H7 (cell line): ENCODE measurements around the gene ZMYM2. TPM values are rescaled to one million over a fixed set of nuclear protein-coding genes. Genes with fewer than 3 reads are reported as not detected.

Source experiments
- DNase-seq: peaks from one replicate; pipeline ENCODE4 v3.0.0; 2012
- H3K27me3 ChIP-seq: 2 replicates; pipeline ENCODE4 v1.6.0; 2011; ENCODE audit warnings: mild to moderate bottlenecking, low read length; ENCODE audit not compliant: control insufficient read depth, insufficient read depth
- H3K36me3 ChIP-seq: replicated peaks from 2 replicates; pipeline ENCODE4 v1.5.1; 2011; ENCODE audit warnings: low read length; ENCODE audit not compliant: control insufficient read depth, insufficient read depth
- H3K4me3 ChIP-seq: 2 replicates; pipeline ENCODE4 v1.5.1; 2011; ENCODE audit warnings: low read depth, mild to moderate bottlenecking, control low read depth, low read length, moderate library complexity; ENCODE audit not compliant: insufficient read depth
- total RNA-seq: library from RNA; depleted of rRNA; stranded (reverse); fragments of >200 nt; shearing (Covaris generic); gene quantifications from 2 replicates; pipeline ENCODE4 v1.2.3, GENCODE V29; 2014

Gene ZMYM2
- total RNA-seq, 1 experiment from 2014 or later: 91.9 TPM

DNA sequence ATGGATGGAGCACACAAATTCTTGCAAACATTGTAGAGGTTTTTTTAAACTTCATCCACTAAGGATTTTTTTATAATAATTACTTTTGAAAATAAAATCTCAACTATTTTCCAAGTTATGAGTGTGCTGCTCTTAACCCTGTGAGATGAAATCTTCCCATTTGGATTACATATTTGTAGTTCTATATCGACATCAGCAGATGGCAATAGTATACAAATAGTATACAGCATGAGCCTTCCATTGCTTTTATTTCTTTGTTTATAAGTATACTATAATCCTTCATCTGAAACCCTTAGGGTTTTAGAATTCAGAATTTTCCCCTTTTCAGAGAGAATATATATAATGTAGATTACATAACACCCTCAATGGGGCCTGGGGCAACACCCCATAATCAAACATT lies 131.8 kb downstream of the ZMYM2 start:
- H3K27me3 ChIP-seq: no peaks in the 10 kb centered on the region
- DNase-seq: no peak
- peaks cover 2% of the 10 kb centered on the region for H3K36me3 ChIP-seq
- no peak overlapping the region for H3K4me3 ChIP-seq

DNA sequence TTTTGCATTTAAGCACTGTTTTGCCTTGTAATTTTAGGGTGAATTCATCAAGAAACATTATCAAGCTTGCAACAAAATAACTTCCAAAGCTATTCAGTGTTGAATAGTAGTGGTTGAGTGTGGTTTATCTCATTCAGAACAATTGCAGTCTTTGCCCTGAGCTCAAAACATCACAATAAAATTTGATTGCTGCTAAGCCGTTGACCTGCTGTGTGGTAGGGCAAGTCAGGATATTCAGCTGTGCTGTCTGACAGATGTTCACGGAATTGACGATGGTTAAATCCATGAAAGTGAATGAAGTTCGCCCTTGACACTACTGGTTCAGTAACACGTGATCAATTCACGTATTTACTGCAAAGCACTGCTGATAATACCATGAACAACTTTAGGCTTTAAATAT lies 135.4 kb downstream of the ZMYM2 start:
- no peaks in the 10 kb centered on the region for H3K27me3 ChIP-seq
- H3K4me3 ChIP-seq: no peak overlapping the region
- no peak for DNase-seq
- H3K36me3 ChIP-seq: no peaks in the 10 kb centered on the region

DNA sequence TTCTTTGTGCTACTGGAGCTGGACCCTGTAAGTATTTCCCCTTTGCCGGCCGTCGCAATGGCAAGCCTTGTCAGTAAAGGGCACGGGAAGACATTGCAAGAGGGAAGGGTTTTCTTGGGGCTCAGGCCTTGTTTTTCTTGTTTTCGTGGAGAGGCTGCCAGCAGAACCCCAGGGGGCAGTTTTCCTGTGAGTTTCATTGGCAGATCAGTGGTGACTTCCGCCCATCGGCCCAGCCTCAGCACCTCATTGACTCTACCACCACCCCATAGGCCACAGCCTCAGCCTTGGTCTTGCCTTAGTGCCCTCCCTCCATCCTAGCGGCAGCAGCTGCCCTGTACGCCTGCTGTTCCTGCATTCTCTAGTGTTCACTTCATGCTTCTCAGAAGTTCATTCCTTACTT lies 140.8 kb downstream of the ZMYM2 start:
- peak; percentile 82 for DNase-seq
- H3K36me3 ChIP-seq: no peaks in the 10 kb centered on the region
- no peaks in the 10 kb centered on the region for H3K27me3 ChIP-seq
- no peak overlapping the region for H3K4me3 ChIP-seq

DNA sequence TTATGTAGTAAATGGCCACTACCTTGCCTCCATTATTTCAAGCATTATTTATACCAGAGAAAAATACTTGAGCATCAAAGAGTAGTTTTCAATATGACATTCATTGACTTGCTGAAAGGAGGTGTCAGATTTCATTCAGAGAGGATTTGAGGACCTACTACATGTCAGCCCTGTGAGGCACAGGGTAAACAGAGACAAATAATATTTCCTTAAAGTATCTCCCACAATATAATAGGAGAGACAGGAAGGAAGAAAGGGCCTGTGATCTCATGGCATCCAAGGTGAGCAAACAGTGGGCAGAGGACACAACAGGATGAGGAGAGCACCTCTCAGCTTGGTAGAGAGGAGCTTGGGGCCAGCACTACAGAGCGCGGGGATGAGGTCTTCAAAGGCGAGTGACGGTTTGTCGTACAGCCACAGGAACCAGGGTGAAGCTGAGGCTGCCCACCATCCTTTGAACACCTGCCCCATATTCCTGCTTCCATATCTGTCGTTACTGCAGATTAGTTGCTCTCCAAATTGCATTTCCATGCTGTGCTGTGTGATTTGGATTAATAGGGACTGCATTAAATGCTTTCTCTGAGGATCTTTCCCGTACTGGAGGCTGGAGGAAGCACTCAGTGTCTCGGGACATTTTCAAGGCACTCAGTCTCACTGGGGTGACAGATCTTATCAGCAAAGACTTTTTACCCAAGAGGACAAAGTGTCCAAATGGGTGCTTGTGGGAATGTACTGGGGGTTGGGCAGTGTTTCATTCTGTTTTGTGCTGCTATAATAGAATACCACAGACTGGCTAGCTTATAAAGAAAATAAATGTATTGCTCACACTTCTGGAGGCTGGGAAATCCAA lies 143.2 kb downstream of the ZMYM2 start:
- Histone ChIP-seq H3K36me3 (no peaks in the 10 kb centered on the region), H3K27me3 (no peaks in the 10 kb centered on the region), H3K4me3 (no peak overlapping the region)
- peak; percentile 9 for DNase-seq

DNA sequence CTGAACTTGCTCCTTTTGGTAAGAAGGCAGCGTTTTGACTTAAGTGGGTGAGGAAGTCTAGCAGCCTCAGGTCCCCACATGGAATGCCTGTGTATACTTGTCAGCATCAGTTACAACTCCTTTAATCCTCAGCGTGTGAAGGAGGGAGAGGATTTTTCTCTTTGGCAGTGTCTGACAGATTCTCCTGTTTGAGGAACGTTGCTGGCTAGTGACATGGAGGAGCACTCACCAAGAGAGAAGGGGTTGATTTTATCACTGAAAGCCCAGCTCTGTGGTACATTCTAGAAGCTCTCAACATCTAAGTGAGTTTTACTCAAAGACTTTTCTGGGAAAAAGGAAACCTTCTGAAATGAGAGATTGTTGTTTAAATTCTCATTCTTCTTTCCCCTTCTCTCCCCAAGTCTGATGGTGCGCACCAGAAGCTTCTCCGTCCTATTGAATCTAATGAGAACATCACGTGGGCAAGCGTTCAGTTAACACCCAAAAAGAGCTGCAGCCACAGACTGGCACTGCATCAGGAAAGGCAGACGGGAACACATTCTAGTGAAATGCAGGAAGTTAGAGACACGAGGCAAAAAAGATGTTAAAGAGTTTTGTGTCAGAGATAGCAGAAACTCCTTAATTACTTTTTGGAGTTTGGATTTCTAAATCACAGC lies 144.1 kb downstream of the ZMYM2 start:
- no peak for DNase-seq
- no peaks in the 10 kb centered on the region for H3K27me3 ChIP-seq
- no peaks in the 10 kb centered on the region for H3K36me3 ChIP-seq
- no peak overlapping the region for H3K4me3 ChIP-seq

DNA sequence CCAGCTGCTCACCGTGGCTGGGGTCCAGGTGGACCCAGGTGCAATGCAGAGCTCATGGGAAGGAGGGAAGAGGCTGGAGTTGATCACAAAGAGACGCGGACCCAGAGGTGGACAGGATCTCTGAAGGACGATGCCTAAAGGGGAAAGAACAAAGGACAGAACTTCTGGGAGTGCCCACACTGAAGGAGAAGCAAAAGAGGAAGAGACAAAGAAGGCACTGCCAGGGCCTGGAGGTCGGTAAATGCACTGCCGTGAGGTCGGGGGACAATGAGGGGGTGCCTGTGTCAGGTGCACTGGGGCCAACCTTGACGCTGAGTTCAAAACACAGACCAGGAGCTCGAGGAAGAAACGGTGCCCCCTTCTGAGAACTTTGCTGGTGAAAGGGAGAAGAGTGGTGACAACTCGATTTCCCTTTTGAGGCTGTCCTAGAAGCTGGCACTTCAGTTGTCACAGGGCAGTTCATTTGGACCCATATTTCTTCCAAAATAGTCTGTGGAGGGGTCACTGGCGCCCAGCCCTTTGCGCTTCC lies 146.7 kb downstream of the ZMYM2 start:
- Histone ChIP-seq H3K4me3 (no peak overlapping the region), H3K27me3 (no peaks in the 10 kb centered on the region), H3K36me3 (no peaks in the 10 kb centered on the region)
- DNase-seq: peak; percentile 8

DNA sequence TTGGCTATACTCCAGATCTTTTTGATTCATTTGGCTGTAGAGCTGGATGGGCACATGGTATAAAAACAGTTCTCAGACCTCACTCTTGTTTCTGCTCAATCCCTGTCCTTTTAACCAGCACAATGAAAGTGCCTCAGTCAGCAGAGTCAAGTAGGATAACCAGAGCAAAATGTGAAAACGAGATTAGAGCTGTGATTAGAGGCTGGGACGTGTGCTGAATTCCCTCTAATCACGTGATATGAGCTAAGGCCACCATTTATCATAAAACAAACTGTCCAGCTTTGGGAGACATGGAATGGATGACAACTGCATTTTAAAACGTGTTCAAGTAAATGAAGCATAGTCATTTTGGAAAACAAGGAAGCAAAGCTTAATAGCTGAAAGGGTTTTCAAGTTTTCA lies 148.2 kb downstream of the ZMYM2 start:
- H3K4me3 ChIP-seq: no peak overlapping the region
- no peaks in the 10 kb centered on the region for H3K36me3 ChIP-seq
- peak; percentile 21 for DNase-seq
- H3K27me3 ChIP-seq: no peaks in the 10 kb centered on the region

DNA sequence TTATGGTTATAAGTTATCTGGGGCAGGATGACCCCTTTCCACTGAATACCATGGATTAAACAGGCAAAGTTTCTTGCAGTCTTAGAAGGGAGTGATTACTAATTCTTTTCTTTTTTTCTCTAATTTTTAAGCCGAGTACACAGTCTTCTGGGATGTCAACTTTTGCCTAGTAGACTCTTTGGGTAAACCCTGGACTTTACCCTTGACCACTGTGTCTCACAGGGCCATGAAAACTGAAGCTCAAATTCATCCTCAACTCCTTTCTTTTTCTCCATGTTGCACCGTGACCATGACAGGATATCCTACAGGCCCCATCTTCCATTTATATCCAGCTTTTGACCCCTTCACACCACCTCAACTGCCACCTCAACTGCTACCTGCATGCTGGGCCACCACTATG lies 150.5 kb downstream of the ZMYM2 start:
- DNase-seq: no peak
- H3K4me3 ChIP-seq: no peak overlapping the region
- H3K27me3 ChIP-seq: no peaks in the 10 kb centered on the region
- H3K36me3 ChIP-seq: no peaks in the 10 kb centered on the region

DNA sequence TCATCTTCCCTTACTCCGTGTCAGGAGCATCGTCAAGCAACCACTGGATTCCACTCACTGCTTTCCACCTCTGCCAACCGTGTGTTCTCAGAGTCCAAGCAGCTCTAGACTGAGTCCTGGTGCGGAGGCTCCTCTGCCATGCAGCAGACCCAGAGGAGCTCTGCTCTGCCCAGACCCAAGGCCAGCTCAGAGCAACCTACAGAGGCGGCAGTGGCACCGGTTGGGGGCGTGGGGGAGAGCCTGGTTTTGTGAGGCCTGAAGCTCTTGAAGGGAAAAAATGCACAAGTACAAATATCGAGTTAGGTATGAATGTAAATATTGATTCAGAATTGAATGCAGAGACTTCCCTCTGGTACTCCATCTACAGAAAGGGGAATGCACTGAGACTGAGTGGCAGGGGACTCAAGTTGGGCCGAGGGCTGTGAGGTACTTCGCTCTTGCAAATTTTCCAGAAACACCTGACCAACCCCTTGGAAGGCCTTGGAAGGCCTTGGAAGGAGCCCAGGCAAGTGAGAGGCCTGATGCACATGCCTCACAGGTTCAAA lies 155.6 kb downstream of the ZMYM2 start:
- no peak for DNase-seq

DNA sequence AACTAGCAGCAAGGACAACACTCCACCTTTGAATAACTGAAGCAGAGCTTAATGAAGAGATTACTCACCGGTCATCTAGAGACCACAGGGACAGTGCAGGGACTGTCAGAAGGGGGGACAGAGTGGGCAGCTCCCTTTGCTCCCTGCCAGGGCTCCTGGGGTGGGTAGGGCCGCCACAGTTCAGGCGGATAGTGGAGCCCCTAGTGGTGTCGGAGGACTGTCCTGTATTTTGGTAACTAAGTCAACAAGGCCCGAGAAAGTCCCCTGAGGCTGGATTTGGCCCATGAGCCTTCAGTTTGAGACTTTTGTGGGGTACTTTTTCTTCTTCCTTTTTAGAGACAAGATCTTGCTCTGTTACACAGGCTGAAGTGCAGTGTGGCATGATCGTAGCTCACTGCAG lies 157.7 kb downstream of the ZMYM2 start:
- no peak overlapping the region for H3K4me3 ChIP-seq
- peak; percentile 58 for DNase-seq
- peaks cover 3% of the 10 kb centered on the region; the same call in 1 of the 2 replicates for H3K27me3 ChIP-seq
- no peaks in the 10 kb centered on the region for H3K36me3 ChIP-seq

More for the DNA sequence above, 155.6 kb downstream of the ZMYM2 start:
- H3K36me3 ChIP-seq: no peaks in the 10 kb centered on the region
- peaks cover 3% of the 10 kb centered on the region; the same call in 1 of the 2 replicates for H3K27me3 ChIP-seq
- no peak overlapping the region for H3K4me3 ChIP-seq

DNA sequence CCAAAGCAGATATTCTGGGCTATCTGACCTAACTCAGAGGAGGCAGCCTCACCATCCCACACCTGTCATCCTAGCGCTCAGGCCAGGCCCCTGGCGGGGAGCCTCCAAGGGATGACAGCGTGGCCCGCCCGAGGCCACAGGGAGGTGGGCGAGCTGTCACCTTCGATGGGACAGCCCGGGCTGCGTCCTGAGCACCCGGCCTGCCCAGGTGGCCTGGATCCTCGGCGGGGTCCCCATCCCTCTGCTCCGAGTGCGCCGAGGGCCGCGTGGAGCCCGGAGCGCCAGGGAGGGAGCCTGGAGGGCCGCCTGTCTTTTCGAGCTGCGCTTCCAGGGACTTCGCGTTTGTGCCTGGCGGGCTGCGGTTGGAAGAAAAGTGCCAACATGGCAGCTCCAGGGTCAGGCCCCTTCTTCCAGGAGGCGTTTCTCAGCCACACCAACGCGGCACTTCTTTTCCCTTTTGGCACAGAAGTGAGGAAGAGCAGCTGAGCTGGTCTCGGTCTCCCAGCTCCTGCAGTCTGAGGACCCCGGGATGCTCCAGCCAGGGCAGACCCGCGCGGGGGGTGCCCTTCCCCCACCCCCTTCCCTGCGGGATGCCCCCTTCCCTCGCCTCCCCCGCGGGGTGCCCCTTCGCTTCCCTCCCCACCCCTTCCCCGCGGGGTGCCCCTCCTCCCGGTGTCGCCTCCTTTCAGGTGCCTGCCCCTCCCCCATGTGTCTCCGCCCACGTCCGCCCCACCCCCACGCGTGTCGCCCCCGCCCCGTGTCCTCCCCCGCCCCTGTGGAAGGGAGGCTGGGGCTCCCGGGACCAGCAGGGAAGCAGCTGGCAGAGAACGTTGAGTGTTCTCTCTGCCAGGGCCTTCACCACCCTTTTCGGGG lies 160.0 kb downstream of the ZMYM2 start:
- Histone ChIP-seq H3K4me3 (peak overlapping the region; percentile 65), H3K27me3 (peaks cover 3% of the 10 kb centered on the region; the same call in 1 of the 2 replicates), H3K36me3 (no peaks in the 10 kb centered on the region)
- DNase-seq: peak; percentile 80

DNA sequence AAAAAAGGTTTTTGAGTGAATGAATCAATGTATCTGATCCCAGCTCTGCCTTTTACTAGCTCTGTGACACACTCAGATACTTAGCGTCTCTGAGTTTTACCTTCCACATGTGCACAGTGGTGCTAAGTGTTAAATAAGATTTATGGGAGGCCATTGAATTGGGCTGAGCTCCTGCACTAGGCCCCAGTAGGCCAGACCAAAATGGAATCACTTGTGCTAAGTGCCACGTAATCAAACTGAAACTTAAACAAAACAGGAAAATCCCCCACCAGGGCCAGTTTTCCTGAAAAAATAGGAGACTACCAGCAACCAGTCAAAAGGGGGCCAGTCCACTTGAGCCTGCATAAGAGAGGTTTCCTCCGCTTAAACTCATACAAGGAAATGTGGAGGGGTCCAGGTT lies 161.4 kb downstream of the ZMYM2 start:
- Histone ChIP-seq H3K4me3 (no peak overlapping the region), H3K27me3 (peaks cover 3% of the 10 kb centered on the region; the same call in 1 of the 2 replicates), H3K36me3 (no peaks in the 10 kb centered on the region)
- DNase-seq: no peak

DNA sequence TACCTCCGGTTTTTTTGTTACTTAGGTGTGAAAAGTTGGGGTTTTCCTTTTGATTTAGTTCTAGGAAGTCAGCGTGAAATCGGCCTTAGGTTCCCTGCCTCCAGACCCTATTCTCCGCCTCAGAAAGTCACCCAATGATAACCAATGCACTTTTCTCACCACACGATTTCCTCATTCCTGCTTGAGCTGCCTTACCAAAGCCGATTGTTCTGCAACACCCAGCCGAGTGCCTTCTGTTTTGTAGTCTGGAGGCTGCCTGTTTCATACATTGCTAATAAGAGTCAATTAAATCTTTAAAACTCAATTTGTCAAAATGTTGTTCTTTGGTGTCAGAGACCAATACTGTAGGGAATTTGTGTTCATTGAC lies 162.6 kb downstream of the ZMYM2 start:
- Histone ChIP-seq H3K4me3 (no peak overlapping the region), H3K36me3 (no peaks in the 10 kb centered on the region), H3K27me3 (peaks cover 9% of the 10 kb centered on the region)
- no peak for DNase-seq

DNA sequence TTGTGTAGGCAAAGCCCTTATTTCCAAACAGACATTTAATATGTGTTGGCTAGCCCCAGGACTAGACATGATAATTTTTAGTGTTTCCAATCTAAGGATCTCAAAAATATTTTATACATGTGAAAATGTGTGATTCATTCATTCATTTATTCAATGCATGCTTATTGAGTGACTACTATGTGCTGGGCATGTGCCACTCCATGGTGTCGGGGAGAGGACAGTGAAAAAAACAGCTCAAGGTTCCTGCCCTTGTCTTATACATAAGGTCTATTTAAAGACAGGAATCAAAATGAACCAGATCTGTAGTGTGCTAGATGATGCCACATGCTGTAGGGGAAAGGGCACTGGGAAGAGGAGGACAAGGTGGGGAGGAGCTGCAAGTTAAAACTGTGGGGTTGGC lies 165.8 kb downstream of the ZMYM2 start:
- Histone ChIP-seq H3K36me3 (no peaks in the 10 kb centered on the region), H3K4me3 (no peak overlapping the region), H3K27me3 (peaks cover 25% of the 10 kb centered on the region)
- DNase-seq: no peak
